A549 (cell line): Measurements from ENCODE around the gene RD3L.

ENCODE experiments used
- CBX2 ChIP-seq: fragments of 200-600 bp; sonication (generic); IDR thresholded peaks from 2 replicates; pipeline ENCODE4 v1.6.1; 2016; ENCODE audit warnings: low read depth, mild to moderate bottlenecking, borderline replicate concordance
- CTCF ChIP-seq: fragments of >200 bp; sonication (Bioruptor Twin); formaldehyde crosslinking; IDR thresholded peaks from 3 replicates; pipeline ENCODE4 v1.5.1; 2016
- JUN ChIP-seq, 2 experiments: fragments of >200 bp; sonication (Bioruptor Twin); formaldehyde crosslinking; IDR thresholded peaks; 2 replicates in 1 of 2; 3 replicates in 1 of 2; pipeline ENCODE4 v1.6.1; 2016 to 2017
- ZC3H11A ChIP-seq: fragments of 450-650 bp; IDR thresholded peaks from 2 replicates; pipeline ENCODE4 v1.6.1; 2014; ENCODE audit warnings: antibody characterized with exemption, mild to moderate bottlenecking

GRCh38 chr14:103941462-103941861, 867 bp downstream of the RD3L start:
- TF ChIP-seq CTCF (no peak), CBX2 (no peak), JUN (IDR thresholded peaks at IDR 0.05) (no peak), ZC3H11A (no peak)
